A204.1 (cell line): Measurements from ENCODE around the gene RAG1.

Experiments
- FAIRE-seq: peaks from 2 replicates; lab custom pipeline; 2012; peaks lifted over from hg19 to GRCh38; lab: Jason Lieb, UNC

The RAG1 gene

DNA sequence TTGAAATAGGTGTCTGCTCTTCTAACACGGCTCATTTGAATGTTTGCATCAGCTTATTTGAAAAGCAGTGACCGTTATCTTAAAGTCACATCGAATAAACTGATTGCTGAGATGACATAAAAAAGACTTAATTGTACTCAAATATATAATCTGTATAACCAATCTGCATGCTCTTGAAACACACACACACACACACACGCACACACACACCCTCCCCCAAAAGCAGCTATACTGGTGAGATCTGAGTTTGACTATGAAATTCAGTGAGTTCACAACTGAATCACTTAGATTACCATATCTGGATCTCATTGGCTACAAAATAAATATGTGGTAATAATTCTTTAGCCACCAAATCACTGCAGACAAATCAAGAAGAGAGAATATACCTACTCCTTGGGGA lies 22.7 kb downstream of the RAG1 start:
- FAIRE-seq = no peak

DNA sequence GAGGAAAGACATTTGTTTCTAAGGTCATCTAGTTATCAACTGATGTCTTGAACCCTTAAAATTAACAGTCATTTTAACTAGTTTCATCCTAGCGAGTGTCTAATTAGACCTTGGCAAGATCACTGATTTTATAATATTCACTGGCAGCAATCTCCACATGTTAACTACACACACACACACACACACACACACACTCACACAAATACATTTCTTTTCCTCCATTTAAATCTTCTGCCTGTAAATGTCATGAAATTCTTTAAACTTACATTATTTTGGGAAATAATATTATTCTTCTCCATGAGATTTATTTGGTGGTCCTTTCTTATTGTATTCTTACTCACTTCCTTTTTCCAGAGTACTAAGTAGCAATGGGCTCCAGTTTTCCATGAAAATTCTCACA lies 23.6 kb downstream of the RAG1 start:
- no peak for FAIRE-seq

DNA sequence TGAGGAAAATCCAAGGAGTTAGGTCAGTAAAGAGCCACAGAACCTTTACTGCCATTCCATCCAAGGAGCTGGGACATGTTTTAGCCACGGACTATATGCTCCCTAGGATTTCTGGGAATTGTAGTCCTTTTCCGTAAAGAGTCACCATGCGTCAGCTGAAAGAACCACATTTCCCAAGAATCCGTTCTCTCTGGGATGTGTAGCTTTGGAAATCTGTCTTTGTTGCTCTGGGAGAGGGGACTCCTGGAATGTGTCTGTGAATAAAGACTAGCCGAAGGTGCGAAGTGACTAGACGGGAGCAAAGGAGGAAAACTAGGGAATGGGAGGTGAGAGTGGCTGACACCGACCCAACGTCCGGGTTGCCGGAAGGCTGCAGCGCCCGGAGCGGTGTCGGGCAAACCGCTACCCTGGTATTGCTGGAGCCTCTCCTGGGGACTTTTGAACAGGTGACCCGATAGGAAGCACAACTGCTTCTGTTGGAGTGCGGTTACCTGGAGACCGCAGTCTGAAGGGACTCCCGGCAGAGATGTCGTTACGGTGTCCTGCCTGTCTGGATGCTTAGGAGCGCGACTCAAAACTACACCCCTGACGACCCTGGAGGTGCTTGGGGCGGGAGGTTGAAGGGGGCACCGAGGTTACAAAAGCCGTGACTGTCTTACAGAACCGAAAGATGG lies 26.6 kb downstream of the RAG1 start, which contains the start of gene IFTAP:
TSS of gene IFTAP (plus strand) at position 187 of the 674 bp plus-strand sequence. CDS start 15,602 bp downstream, outside the sequence.
- FAIRE-seq = peak; percentile 89

DNA sequence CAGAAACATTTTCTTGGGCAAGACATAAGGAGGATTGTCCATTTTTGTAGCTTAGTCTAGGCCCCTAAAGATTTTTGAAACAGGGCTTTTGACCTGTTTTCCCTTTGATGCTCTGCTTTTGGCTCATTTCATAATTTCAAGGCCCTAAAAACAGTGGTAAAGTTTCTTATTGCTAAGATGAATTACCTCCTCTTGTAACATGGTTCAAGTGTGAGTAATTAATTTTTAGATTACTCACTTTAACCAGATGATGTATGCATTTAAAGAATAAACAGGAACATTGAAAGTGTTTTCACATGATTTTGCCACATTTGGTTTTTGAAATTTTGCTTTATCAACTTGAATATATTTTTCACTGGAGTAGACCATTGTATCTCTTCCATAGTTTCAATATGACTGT lies 29.1 kb downstream of the RAG1 start:
- FAIRE-seq = no peak

DNA sequence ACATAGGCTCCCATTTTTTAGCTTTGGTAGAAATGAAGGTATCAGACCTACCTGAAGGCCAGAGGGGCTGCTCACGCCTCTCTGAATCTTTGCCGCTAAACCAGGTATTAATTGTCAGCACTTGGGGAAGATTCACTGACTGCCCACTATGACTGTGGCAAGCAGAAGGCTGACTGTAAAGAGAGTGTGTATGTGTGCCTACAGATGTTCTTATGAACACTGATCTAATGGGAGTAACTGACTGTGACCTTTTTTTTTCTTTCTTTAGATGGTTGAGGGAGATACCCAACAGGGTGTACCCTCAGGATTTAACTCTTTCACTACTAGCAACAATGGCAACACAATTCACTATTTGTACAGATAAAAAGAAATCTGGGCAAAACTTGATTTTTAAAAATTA lies 30.2 kb downstream of the RAG1 start, which contains the start of gene RAG2:
TSS of gene RAG2 (minus strand) at position 186 of the 400 bp plus-strand sequence. CDS start 4,068 bp downstream, outside the sequence.
- FAIRE-seq = no peak

DNA sequence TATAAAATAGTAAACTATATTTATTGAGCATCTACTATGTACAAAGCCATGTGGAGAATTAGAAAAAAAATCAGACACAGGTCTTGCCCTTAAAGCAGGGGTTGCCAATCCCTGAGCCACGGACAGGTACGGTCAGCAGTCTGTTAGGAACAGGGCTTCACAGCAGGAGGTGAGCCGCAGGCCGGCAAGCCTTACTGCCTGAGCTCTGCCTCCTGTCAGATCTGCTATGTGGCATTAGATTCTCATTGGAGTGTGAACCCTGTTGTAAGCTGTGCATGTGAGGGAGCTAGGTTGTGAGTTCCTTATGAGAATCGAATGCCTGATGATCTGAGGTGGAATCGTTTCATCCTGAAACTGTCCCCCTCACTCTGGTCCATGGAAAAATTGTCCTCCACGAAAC lies 32.4 kb downstream of the RAG1 start:
- no peak for FAIRE-seq

DNA sequence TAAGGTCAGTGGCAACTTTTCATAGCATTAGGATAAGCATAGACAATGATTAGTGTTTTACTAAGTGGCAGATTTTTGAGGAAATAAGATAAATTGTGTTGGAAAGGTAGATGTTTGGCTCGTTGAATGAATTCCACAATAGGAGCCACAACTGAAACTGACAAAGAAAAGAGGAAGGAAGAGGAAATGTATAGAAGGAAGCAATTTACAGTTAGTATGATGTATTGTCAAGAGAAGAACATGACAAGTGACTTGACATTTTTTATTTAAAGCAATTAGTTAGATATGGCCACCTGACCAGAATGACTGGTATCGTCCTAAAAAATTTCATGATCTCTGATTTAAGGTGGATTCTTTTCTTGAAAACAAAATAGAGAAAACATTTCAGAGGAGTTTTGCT lies 33.3 kb downstream of the RAG1 start:
- FAIRE-seq = no peak

DNA sequence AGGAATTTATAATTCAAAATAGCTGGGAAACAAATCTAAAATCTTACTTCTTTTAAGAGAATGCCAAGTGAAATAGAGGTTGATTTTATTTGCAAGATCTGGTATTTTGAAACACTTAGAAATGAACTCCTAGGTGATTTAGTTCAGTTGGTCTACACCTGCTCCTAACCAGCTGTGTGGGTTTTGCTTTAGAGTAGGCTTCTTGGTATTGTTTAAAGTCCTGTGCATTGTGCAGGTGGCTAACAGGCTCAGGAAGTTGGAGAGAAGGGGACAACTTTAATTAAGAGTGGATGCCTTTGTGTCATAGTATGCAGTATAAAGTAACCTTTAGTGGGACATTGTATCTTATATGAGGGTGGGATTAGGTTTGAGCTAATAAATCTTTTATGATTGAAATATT lies 34.3 kb downstream of the RAG1 start:
- no peak for FAIRE-seq

DNA sequence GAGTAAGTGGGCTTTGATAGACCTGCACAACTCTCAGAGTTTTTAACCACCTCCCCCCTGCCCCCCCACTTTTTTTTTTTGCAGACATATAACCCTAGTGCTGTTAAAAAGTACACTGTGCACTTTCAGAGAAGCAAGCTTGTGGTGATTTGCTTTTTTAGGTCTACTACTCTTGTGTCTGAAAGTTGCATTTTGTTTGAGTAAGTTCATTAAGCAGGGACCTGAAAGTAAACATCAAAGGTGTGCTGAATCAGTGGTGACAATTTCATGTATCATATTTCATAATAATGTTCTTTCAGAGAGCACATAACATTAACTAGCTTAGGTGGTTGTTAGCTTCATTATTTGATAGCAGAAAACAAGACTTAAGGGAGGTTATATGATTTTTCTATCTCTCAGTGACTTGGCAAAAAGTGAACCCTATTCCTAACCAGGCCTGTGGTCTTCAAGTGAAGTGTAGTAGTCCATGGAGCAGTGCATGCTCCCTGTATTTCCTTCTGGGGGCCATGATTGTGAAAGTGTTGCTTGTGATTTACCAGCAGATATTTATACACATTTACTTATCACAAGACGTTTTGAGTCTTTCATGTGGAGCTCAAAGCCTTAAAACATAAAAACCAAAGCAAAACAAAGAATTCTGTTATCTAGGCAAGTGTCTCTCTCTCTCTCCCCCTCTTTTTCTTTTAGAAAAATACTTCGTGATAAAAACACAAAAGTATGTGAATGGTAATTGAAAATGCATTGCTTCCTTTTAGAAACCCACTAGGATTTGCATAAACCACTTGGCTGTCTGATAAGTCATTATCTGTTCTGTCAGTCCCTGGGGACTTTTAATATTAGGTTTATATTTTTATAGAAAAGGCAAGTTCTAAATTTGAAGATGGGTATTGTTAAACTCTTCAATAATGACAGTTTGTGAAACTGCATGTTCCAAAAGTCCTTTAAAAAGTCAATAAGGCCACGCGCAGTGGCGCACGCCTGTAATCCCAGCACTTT lies 37.7 kb downstream of the RAG1 start:
- no peak for FAIRE-seq

DNA sequence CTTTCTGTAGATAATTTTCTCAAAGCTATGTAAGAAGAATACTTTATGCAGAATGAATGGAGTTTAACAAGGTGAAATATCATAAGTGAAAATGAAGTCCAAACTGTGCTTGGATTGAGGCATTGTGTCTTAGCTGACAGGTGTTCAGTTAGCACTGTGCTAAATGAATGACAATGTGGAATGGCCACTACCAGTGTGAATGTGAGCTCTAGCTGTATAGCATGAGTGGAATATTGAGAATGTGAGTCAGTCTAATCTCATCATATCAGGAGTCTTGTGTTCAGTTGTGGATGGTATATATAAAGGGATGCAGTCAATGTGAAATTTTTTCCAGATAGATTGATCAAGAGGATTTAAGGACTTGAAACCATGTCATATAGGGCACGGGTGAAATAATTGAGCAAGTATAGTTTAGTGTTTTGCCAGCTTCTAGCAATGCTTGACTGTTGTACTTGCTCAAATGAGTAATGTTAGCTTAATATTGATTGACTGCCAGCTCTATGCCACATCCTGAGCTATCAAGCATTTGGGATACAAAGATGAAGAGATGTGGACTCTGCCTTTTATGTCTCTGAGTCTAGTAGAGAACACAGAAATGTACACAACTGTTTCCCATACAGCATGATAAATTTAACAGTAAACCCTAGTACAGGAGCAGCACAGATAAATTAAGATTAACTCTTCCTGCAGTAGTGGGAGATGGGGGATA lies 40.8 kb downstream of the RAG1 start:
- no peak for FAIRE-seq

DNA sequence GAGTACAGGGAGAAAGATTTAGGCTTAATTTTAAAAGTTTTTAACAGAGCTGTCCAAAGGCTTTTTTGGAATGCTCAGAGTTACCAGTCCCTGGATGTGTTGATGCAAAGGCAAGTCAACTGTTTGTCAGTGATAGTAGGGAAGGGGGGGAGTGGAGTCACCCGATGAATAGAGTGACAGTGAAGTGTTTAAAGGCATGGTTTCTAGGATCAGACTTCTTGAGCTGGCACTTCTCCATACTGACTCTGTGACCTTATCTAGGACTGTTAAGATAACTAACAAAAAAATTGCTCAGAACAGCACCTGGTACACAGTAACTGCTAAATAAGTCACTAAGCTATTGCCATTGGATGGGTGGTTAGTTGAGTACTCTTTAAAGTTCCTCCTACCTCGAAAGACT lies 41.6 kb downstream of the RAG1 start:
- no peak for FAIRE-seq

DNA sequence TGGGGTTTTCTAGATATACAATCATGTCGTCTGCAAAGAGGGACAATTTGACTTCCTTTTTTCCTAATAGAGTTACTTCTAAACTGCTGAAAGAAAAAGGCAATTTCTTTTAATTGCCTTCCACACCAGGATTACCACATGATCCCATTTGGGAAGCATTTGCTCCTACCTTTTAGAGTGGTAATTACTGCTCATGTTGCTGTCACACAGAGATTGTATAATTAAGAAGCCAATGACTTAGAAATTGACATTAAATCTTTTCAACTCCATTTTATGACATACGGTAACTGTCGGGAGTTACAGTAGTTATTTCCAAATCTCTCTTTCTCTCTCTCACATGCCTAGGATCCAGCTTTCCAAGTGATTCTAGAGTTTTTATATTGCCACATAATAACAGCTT lies 48.0 kb downstream of the RAG1 start:
- FAIRE-seq = no peak

DNA sequence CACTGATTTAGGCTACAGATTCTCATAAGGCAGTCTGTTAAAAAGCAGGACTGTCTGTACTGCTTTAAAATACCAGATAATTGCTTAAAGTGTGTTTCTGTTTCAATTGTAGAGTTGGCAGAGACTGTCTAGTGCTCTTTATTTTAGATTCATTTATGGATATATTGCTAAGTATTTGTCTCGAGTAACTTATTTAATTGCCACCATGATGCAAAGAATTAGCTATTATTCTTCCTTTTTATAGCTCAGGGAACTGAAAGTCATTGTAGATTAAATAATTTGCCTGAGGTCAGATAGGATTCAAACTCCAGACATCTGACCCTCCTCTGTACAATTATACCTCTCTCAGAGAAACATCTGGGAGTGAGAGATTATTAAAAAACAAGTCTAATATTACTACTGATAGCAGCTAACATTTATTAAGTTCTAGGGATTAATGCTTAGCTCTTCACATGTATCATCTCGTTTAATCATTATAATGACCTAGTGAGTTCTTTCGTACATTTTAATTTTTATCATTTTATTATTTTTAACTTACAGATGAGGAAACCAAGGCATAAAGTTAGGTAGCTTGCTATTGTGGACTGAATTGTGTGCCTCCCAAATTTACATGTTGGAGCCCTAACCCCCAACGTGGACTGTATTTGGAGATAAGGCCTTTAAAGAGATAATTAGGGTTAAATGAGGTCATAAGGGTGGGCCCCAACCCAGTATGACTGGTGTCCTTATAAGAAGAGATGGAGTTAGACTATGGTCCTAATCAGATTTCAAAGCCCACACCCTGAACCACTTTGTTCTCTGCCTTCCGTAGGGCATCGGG lies 49.9 kb downstream of the RAG1 start:
- no peak for FAIRE-seq

DNA sequence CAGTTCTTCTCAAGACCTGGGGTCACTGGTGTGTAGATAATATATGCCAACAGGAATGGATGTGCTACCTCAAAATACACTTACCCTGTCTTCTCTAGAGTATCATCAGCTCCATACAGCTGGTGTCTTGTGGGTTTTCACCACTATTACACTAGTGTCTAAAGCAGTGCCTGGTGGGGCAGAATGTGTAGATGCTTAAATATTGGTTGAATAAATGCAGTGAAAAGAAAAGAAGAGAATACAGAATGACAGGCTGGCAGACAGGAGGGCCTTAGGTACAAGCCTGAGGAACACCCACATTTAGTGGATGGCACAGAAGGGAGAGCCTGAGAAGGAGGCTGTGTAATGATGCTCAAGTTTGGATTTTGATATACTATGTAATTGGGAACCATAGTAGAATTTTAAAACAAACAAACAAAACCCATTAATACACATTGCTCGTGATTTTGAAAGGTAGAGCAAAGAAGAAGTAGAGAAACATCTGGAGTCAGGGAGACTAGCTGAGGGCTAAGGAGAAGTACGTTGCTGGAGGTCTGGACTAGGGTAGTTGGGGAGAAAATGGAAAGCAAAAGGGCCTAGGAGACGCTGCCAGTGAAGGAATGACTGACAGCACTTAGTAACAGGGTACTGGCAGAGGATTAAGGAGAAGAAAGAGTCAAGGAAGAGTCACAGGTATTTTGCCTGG lies 50.7 kb downstream of the RAG1 start:
- FAIRE-seq = no peak

DNA sequence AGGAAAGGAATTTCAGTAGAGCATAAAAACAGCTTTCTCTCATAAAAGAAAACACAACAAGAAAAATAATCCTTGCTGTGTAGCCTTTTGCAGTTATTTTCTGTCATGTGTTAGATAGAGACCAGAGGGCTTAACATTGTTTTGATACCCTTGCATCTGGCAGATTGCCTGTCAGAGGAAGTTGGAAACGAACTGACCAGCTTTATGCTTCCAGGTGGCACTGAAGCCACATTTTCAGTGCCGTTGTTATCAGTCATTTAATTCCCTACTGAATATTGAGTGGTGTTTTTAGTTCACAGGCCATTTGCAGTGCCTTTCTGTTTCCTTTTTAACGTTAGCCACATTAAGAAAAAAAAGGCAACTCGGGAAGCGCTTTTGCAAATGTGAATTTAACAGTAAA lies 51.7 kb downstream of the RAG1 start:
- FAIRE-seq = no peak

DNA sequence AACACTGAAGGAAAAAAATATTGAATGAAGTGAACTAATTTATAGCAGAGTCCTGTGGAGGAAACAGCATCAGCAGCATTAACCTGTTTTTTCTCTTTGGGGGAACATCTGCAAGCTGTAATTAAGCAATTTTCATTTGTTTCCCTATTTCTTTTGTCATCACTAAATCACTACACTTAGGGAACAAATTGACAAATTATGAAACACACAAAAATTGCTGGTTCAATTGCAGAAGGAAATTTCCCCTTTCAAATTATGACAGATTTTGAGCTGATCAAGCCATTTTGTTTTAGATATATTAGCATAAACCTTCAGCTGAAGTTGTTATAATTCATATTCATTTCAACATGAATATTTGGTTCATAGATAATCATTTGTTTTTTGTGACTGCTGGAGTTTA lies 52.4 kb downstream of the RAG1 start:
- no peak for FAIRE-seq

DNA sequence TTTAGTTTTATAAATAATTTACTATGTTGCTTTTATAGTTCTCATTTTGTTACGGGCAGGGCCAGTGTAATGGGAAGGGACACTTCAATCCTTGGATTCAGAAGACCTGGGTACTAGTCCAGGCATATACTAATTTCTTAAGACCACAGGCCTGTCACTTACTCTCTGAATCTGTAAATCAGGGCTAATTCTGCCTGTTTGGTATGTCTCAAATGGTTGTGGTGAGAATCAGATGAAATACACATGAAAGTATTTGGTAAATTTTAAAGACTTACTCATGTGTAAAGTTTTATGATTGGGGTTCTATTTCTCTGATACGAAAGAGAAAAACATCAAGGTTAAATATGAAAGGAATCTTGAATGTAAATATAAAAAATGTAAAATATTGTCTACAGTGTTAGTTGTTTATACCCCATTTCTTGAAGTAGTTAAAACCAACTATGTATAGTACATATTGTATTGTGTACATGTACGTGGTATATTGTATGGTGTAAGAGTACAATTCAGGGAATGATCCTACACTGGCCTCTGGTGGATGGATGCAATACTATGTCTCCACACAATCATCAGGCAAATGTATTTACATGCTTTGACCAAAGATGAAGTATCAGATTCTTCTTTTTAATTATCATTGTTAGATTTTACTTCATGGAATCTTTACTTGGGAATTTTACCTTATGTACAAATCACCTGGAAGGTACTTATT lies 54.8 kb downstream of the RAG1 start:
- peak; percentile 96 for FAIRE-seq

DNA sequence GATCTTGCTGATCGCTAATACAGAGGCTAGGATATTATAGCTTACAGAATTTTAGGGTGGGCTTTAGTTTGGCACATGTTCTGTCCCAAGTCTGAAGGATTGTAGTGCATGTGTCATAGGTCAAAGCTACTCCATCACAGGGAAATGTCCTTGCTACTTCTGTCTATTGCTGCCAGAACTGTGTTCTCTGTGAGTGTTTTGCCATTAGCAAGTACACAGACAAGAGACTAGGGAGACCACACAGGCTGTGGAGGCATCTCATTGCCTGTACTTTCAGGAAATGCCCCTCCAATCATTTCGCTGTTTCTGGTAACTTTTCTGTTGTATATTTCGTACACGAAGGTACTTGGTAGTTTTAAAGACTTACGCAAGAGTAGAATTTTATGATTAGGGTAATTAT lies 55.7 kb downstream of the RAG1 start:
- FAIRE-seq = no peak

DNA sequence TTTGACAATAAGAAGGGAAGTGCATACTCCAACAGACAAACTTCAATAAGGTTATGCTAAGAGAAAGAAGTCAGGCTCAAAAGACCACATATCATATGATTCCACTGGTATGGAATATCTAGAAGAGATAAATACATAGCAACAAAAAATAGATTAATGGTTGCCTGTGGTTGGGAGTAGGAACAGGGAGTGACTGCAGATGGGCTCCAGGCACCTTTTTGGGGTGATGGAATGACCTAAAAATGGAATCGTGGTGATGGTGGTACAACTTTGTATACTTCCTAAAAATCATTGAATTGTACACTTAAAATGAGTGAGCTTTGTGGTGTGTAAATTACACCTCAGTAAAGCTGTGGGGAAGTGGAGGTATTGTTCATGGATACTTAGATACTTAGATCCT lies 59.2 kb downstream of the RAG1 start:
- no peak for FAIRE-seq

DNA sequence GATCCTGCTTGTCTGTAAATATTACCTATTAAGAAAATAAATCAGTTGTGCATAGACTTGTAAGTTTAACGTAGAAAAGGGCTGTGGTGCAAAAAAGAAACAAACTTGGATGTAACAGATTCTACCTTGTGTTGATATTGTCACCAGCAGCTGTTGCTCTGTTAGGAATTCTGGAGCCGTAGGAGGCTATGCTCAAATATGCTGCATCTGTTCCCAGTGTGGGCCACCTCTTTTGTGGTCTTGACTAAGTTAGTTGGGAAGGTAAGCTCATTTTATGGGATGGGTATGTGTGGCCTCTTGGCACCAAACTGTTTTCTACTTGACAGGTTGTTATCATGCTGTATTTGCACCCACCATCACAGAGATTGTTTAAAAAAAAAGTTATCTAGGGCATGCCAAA lies 59.7 kb downstream of the RAG1 start:
- FAIRE-seq = no peak

DNA sequence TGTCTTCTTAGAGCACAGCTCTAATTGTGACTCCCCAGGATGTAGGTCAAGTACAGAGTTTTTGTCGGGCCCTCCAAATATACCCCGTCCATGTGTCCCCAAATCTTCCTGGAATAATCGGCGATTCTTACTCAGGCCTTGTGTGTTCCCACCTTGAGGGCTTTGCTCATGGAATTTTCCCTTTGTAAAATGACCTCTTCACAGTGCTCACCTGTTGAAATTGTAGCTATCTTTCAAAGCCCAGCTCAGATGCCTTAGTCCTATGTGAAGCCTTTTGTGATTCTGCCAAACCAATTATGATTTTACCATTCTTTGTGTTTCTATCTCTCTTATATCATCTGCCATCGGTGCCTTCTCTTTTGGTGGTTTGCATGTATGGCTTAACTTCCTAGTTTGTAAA lies 60.3 kb downstream of the RAG1 start:
- no peak for FAIRE-seq
